ENCODE data around the gene MAN2C1.

DNA sequence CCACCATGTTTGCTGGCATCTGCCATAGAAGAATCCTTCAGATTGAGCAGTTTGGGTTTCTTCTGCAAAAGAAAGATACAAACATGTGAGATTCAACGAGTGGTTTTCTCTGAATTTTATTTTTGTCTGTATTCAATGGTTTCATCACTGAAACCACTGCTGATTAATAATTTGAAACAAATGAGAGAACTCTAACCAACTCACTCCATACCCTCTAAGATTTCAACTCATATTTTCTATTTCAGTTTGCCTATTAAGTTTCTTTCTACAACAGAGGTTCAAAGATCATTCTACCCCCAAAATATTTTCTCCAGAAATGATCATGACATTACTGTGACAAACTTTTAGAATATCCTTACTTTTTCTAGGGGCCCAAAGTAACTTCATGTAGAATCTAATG is 38.7 kb upstream of the MAN2C1 start:
- TF ChIP-seq, protein P1, sequence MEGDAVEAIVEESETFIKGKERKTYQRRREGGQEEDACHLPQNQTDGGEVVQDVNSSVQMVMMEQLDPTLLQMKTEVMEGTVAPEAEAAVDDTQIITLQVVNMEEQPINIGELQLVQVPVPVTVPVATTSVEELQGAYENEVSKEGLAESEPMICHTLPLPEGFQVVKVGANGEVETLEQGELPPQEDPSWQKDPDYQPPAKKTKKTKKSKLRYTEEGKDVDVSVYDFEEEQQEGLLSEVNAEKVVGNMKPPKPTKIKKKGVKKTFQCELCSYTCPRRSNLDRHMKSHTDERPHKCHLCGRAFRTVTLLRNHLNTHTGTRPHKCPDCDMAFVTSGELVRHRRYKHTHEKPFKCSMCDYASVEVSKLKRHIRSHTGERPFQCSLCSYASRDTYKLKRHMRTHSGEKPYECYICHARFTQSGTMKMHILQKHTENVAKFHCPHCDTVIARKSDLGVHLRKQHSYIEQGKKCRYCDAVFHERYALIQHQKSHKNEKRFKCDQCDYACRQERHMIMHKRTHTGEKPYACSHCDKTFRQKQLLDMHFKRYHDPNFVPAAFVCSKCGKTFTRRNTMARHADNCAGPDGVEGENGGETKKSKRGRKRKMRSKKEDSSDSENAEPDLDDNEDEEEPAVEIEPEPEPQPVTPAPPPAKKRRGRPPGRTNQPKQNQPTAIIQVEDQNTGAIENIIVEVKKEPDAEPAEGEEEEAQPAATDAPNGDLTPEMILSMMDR (IDR thresholded peaks at IDR 0.05) = no peak
- TF ChIP-seq ZFX (IDR thresholded peaks at IDR 0.05; ENCODE audit: borderline replicate concordance) = no peak
